OCI-M1 (cell line): Measurements from ENCODE around the gene SFT2D3.

Source experiments
- DNase-seq: peaks from one replicate; lab custom pipeline; 2025; lab: John Stamatoyannopoulos, UW

SFT2D3 gene

GRCh38 chr2:127701193-127701650, at the start of gene SFT2D3:
Gene SFT2D3 (plus strand): TSS chr2:127701497. CDS start chr2:127701529, 32 bp downstream.
- DNase-seq = peak; percentile 95

GRCh38 chr2:127651971-127652550, 49.2 kb upstream of the SFT2D3 start:
- no peak for DNase-seq

- DNase-seq = no peak
Measured at GRCh38 chr2:127652786-127653357, 48.4 kb upstream of the SFT2D3 start.

GRCh38 chr2:127653421-127654083, 47.7 kb upstream of the SFT2D3 start:
- no peak for DNase-seq

GRCh38 chr2:127654084-127654837, 47.0 kb upstream of the SFT2D3 start:
- DNase-seq = no peak

- no peak for DNase-seq
Measured at GRCh38 chr2:127654838-127655175, 46.5 kb upstream of the SFT2D3 start.

- no peak for DNase-seq
Measured at GRCh38 chr2:127655209-127656073, 45.9 kb upstream of the SFT2D3 start.

GRCh38 chr2:127656569-127657231, 44.6 kb upstream of the SFT2D3 start:
- no peak for DNase-seq

GRCh38 chr2:127657232-127657595, 44.1 kb upstream of the SFT2D3 start:
- DNase-seq = no peak

GRCh38 chr2:127658146-127658545, 43.2 kb upstream of the SFT2D3 start:
- no peak for DNase-seq

- no peak for DNase-seq
Measured at GRCh38 chr2:127658641-127659407, 42.5 kb upstream of the SFT2D3 start.

- peak; percentile 20 for DNase-seq
Measured at GRCh38 chr2:127659408-127660290, 41.6 kb upstream of the SFT2D3 start.

- DNase-seq = no peak
Measured at GRCh38 chr2:127660291-127660578, 41.1 kb upstream of the SFT2D3 start.

GRCh38 chr2:127661072-127661649, 40.1 kb upstream of the SFT2D3 start:
- DNase-seq = no peak

GRCh38 chr2:127661949-127662510, 39.3 kb upstream of the SFT2D3 start:
- no peak for DNase-seq

GRCh38 chr2:127662937-127663565, 38.2 kb upstream of the SFT2D3 start:
- DNase-seq = no peak

- no peak for DNase-seq
Measured at GRCh38 chr2:127663566-127664064, 37.7 kb upstream of the SFT2D3 start.
